GM13977 (cell line): ENCODE results near the gene SYTL1.

Experiments
- DNase-seq: peaks from one replicate; pipeline ENCODE4 v3.0.0; 2012; ENCODE audit warnings: low spot score
- in situ Hi-C: fragments of 300-500 bp; cut with MboI; formaldehyde crosslinking; loops from one replicate; pipeline ENCODE4 v1.12.0; 2022; ENCODE audit warnings: low sequenced_read_pairs, low pct_unique_long_range_greater_than_20kb, mixed read lengths, inconsistent platforms; ENCODE audit not compliant: unreplicated experiment
- TF ChIP-seq, protein P1 (sequence below): IDR thresholded peaks from 2 replicates; pipeline ENCODE4 v1.5.1; 2012; ENCODE audit warnings: mild to moderate bottlenecking, control low read depth; ENCODE audit not compliant: insufficient read depth; ENCODE audit errors: extremely low read depth, missing control alignments

Gene SYTL1

DNA sequence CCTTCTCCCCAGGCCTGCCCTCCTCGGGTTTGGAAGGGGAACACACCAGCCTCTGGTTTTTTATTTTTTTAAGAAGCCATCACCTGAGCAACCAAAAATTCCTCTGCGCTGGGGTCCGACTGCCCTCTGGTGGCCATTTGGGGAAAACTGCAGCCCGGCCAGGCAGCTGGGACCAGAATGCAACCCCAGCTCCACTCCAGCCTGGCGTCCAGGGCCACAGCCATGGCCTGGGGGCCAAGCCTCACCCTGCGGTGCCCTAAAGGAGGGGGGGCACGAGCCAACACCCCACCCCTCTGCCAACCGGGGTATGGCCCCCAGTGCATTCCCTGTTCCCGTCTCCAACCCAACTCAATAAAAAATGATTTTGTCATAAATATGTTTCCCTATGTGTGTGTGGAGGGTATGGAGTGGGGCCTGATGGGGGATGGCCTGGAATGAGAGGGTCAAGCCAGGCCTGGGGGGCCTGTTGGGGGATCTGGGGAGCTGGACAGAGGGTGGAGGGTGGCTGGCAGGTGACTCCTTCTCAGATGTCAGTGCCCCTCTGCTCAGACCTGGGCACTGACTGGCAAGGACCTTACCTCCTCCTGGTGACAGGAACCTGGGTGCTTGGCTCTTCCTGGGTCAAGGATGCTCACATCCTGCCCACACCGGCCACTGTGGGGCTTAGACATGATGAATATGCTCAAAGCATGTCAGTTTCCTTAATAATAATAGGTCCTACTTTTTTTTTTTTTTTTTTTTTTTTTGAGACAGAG, 53.8 kb downstream of the SYTL1 start:
- TF ChIP-seq, protein P1, sequence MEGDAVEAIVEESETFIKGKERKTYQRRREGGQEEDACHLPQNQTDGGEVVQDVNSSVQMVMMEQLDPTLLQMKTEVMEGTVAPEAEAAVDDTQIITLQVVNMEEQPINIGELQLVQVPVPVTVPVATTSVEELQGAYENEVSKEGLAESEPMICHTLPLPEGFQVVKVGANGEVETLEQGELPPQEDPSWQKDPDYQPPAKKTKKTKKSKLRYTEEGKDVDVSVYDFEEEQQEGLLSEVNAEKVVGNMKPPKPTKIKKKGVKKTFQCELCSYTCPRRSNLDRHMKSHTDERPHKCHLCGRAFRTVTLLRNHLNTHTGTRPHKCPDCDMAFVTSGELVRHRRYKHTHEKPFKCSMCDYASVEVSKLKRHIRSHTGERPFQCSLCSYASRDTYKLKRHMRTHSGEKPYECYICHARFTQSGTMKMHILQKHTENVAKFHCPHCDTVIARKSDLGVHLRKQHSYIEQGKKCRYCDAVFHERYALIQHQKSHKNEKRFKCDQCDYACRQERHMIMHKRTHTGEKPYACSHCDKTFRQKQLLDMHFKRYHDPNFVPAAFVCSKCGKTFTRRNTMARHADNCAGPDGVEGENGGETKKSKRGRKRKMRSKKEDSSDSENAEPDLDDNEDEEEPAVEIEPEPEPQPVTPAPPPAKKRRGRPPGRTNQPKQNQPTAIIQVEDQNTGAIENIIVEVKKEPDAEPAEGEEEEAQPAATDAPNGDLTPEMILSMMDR = peak; percentile 95
- in situ Hi-C loops = no loop called here
- DNase-seq = peak; percentile 91

DNA sequence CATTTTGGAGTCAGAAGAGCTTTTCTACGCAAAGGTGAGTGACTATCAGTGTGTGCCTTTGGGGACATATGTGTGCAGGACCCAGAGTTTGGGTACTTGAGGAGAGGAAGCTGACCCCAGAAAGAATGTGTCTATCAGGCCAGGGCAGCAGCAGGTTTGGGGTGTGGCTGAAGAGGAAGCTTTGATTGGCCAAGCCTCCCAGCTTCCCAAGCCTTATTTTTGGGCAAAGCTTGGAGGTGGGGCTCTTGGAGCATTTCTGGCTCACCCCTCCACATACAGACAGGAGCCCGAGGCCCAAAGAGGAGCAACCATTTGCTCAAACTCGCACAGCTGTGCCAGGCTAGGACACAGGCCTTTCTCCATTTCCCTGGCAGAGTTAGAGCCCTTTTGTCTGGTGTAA, 55.3 kb downstream of the SYTL1 start:
- in situ Hi-C loops = no loop called here
- TF ChIP-seq, protein P1 = no peak
- no peak for DNase-seq

DNA sequence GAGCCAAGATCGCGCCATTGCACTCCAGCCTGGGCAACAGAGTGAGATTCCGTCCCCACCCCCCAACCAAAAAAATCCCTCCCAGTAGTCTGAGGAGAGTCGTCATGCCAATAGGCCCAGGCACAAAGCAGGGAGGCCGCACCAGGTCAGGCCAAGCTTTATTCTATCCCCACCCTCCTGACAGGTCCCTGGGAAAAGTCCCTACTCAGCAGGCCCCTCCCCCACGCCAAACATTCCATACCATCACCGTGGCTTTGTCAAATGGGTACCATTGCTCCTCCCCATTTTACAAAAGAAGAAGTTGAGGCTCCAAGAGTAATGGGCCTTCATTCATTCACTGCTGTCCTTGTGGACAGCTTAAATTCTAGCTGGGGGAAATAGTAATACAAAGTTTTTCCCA, 55.9 kb downstream of the SYTL1 start:
- in situ Hi-C loops = no loop called here
- TF ChIP-seq, protein P1 = no peak
- no peak for DNase-seq

DNA sequence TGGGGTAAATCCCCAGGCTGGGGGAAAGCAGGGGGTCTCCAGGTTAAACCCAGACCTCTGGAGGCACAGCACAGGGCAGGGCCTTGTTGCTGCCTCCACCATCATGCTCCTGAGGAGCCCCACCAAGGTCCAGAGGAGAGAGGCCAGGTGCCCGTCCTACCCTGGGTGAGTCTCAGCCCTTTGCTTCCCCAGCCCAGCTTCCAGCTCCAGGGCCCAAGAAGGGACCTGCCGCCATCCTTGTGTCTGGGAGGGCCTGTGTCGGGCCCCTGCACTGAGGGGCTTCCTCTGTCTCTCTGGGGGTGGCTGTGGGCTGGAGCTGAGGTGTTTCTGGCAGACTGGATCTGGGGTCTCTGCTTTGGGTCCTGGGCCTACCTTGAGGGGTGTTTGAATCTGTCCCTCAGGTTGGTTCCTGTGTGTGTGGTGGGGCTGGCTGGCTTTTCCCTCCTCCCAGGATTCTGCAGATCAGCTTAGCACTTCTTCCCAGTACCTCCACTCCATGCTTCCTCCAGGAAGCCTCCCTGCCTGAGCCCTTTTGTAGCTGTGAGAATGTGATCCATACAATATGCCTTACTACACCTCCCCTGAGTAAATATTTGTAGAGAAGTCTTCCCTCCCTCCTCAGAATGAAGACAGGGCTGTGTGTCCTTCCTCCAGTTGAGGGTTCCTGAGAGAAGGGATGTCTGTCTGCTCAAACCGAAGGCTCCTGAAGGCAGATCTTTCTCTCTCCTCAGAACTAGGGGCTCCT, 56.8 kb downstream of the SYTL1 start:
- DNase-seq = no peak
- TF ChIP-seq, protein P1 = no peak
- in situ Hi-C loops = no loop called here

DNA sequence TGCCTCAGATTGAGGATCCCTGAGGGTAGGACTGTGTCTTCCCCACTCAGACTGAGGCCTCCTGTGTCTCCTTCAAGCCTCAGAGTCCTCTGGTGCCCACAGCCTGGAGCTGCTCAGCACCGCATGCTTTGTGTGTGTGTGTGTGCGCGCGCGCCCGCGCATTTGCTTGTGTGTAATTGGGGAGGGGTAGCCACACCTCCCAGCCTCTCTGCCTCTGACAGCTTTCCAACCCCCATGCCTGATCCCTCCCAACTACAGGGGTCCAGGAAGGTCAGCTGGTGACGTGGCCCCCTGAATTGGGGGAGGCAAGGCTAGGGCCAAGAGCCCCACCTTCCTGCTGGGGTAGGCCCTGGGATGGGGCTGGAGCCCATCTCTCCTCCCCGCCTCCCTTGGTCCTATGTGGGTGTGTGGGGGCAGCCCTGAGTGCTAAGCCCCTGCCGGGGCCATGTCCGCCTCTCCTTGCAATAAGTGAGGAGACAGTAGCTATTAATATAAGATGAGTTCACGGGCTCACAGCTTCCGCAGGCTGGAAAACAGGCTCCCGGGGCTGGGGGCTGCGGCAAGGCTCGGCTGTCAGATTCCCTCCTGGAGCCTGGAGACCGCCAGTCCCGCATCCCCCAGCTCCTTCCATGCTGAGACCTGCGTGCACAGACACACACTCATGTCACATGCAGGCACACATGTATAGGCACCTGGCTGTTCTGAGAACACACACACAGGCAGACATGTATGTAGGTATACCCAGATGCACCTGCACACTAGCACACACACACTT, 57.6 kb downstream of the SYTL1 start:
- TF ChIP-seq, protein P1 = no peak
- no peak for DNase-seq
- in situ Hi-C loops = no loop called here
